ENCODE results near the gene GPR155.

DNA sequence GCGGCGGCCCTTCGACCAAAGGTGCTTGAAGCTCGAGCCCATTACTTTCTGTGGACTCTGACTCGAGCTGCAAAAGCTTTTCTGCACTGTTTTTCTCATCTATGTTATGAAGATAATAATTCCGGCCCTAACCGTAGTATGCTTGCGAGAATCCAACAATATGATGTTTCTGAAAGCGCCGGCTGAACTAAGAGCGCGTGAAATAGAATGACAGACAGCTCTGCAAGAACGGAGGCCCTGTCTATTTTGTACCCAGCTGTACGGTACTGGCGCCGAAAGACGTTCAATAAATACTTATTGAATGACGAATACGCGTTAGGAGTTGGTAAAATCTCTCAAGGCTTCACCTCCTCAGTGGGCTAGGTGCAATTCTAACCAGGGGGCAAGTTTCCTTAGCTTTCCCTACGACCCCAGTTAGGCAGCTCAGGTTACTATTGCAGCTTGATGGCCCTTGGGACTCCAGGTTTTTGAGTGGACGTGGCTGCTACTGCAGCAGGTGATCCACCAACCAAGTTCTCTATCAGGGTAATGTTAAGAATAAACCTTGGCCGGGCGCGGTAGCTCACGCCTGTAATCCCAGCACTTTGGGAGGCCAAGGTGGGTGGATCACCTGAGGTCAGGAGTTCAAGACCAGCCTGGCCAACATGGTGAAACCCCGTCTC is 90.7 kb downstream of the GPR155 start:
- TF ChIP-seq, protein P1, sequence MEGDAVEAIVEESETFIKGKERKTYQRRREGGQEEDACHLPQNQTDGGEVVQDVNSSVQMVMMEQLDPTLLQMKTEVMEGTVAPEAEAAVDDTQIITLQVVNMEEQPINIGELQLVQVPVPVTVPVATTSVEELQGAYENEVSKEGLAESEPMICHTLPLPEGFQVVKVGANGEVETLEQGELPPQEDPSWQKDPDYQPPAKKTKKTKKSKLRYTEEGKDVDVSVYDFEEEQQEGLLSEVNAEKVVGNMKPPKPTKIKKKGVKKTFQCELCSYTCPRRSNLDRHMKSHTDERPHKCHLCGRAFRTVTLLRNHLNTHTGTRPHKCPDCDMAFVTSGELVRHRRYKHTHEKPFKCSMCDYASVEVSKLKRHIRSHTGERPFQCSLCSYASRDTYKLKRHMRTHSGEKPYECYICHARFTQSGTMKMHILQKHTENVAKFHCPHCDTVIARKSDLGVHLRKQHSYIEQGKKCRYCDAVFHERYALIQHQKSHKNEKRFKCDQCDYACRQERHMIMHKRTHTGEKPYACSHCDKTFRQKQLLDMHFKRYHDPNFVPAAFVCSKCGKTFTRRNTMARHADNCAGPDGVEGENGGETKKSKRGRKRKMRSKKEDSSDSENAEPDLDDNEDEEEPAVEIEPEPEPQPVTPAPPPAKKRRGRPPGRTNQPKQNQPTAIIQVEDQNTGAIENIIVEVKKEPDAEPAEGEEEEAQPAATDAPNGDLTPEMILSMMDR (optimal IDR thresholded peaks at IDR 0.05 in 1 of 3, IDR thresholded peaks at IDR 0.05 in 1 of 3, conservative IDR thresholded peaks at IDR 0.05 in 1 of 3; ENCODE audit: extremely low read depth in 1 of 3, insufficient read depth in 2 of 3, low read length in 3 of 3), result no peak
- no peak for TF ChIP-seq EZH2 (IDR thresholded peaks at IDR 0.05; ENCODE audit: low read length)

All from keratinocyte (primary cell).